ENCODE data around the gene PRH1. TPM values are rescaled to one million over a fixed set of nuclear protein-coding genes. Genes with fewer than 3 reads are reported as not detected.

PRH1 gene
- total and polyA plus RNA-seq, 2 experiments from 2014 or later = 19.0 to 42.9 TPM

- TF ChIP-seq STAT1 (IDR thresholded peaks at IDR 0.05; ENCODE audit: unreplicated experiment) (no peak), REST (IDR thresholded peaks at IDR 0.05; ENCODE audit: unreplicated experiment) (no peak), NANOG (IDR thresholded peaks at IDR 0.05; ENCODE audit: borderline replicate concordance) (no peak), POLR2AphosphoS5 (IDR thresholded peaks at IDR 0.05; ENCODE audit: low read depth) (no peak), CTCF (conservative IDR thresholded peaks at IDR 0.05; ENCODE audit: low read depth in 2 of 2) (no peak), EZH2phosphoT487 (IDR thresholded peaks at IDR 0.05; ENCODE audit: unreplicated experiment) (no peak), JUNB (IDR thresholded peaks at IDR 0.05; ENCODE audit: unreplicated experiment) (no peak), ZNF331 (CRISPR knock-in tag; IDR thresholded peaks at IDR 0.05; ENCODE audit: low read depth) (no peak)
- no peak overlapping the region for H3K4me2 ChIP-seq
- H3K27me3 ChIP-seq (ENCODE audit: insufficient read depth) = no peaks in the 10 kb centered on the region
- no peaks in the 10 kb centered on the region for H4K20me1 ChIP-seq (replicated peaks; ENCODE audit: insufficient read depth)
- H3F3A ChIP-seq (replicated peaks; ENCODE audit: low read depth) = no peaks in the 10 kb centered on the region
- Mint-ChIP-seq H3K27ac (no peak overlapping the region), H3K36me3 (ENCODE audit: low read depth) (peaks cover 1% of the 10 kb centered on the region; the same call in 1 of the 3 replicates), H3K27me3 (ENCODE audit: insufficient read depth, low read depth, poor library complexity) (peaks cover 7% of the 10 kb centered on the region), H3K9me3 (peaks cover 1% of the 10 kb centered on the region; the same call in 1 of the 3 replicates), H3K4me3 (no peak overlapping the region), H3K4me1 (peaks cover 5% of the 10 kb centered on the region; the same call in 1 of the 3 replicates)
- DNase-seq (ENCODE audit: low spot score) (no peak), ATAC-seq (peak; percentile 52)
- 0 out of 2 replicates have a peak, but pooled peaks cover 4% of the 10 kb centered on the region for H3K9me2 ChIP-seq (ENCODE audit: insufficient read depth)
- peaks cover 5% of the 10 kb centered on the region for H3K4me1 ChIP-seq (ENCODE audit: insufficient read depth)
- no peak overlapping the region for H2AFZ ChIP-seq
- no peaks in the 10 kb centered on the region for H3K36me3 ChIP-seq (ENCODE audit: insufficient read depth)
- no peaks in the 10 kb centered on the region for H3K79me2 ChIP-seq (replicated peaks; ENCODE audit: insufficient read depth)
- H3K4me3 ChIP-seq = no peak overlapping the region
- no peak overlapping the region for H3K27ac ChIP-seq (ENCODE audit: low read depth)
Observed at GRCh38 chr12:10919809-10920208, 35.8 kb upstream of the PRH1 start.

- no peaks in the 10 kb centered on the region for H3K36me3 ChIP-seq (ENCODE audit: insufficient read depth)
- TF ChIP-seq CTCF (conservative IDR thresholded peaks at IDR 0.05; ENCODE audit: low read depth in 2 of 2) (no peak), ZNF331 (CRISPR knock-in tag; IDR thresholded peaks at IDR 0.05; ENCODE audit: low read depth) (no peak), ETS1 (IDR thresholded peaks at IDR 0.05) (no peak), CREB1 (CRISPR knock-in tag; IDR thresholded peaks at IDR 0.05; ENCODE audit: low read depth) (no peak), NANOG (IDR thresholded peaks at IDR 0.05; ENCODE audit: borderline replicate concordance) (no peak), REST (IDR thresholded peaks at IDR 0.05; ENCODE audit: unreplicated experiment) (no peak), STAT1 (IDR thresholded peaks at IDR 0.05; ENCODE audit: unreplicated experiment) (no peak), EZH2phosphoT487 (IDR thresholded peaks at IDR 0.05; ENCODE audit: unreplicated experiment) (no peak)
- no peak for ATAC-seq
- Mint-ChIP-seq H3K27ac (no peak overlapping the region), H3K4me3 (no peak overlapping the region), H3K4me1 (peaks cover 6% of the 10 kb centered on the region), H3K9me3 (no peaks in the 10 kb centered on the region; the same call in 1 of the 3 replicates), H3K27me3 (ENCODE audit: insufficient read depth, low read depth, poor library complexity) (no peaks in the 10 kb centered on the region), H3K36me3 (ENCODE audit: low read depth) (peaks cover 3% of the 10 kb centered on the region; the same call in 2 of the 3 replicates)
- peaks cover 13% of the 10 kb centered on the region for H3K4me1 ChIP-seq (ENCODE audit: insufficient read depth)
- H3K27ac ChIP-seq (ENCODE audit: low read depth) = no peak overlapping the region
- no peaks in the 10 kb centered on the region for H3K9me2 ChIP-seq (ENCODE audit: insufficient read depth)
- H3K4me2 ChIP-seq = no peak overlapping the region
- no peak overlapping the region for H2AFZ ChIP-seq
- no peaks in the 10 kb centered on the region for H3K27me3 ChIP-seq (ENCODE audit: insufficient read depth)
- H3K79me2 ChIP-seq (replicated peaks; ENCODE audit: insufficient read depth) = no peaks in the 10 kb centered on the region
- DNase-seq (ENCODE audit: low spot score) = no peak
- no peak overlapping the region for H3K4me3 ChIP-seq
- H3F3A ChIP-seq (replicated peaks; ENCODE audit: low read depth) = no peaks in the 10 kb centered on the region
- H4K20me1 ChIP-seq (replicated peaks; ENCODE audit: insufficient read depth) = no peaks in the 10 kb centered on the region
Observed at GRCh38 chr12:10910380-10910779, 26.3 kb upstream of the PRH1 start.

Data from GM23338 (cell line).